Inflammatory macrophage treated with lipopolysaccharide for 4 hours (primary cell): Measurements from ENCODE around the gene FOXD2.
"Not testable (repeated sequence)": the region's sequence is repeated elsewhere in the genome, so short reads cannot be mapped to it uniquely, and the experiment has no call there.

Source experiments
- DNase-seq: peaks from one replicate; pipeline ENCODE4 v3.0.0-alpha.2; 2020

FOXD2 gene

DNA sequence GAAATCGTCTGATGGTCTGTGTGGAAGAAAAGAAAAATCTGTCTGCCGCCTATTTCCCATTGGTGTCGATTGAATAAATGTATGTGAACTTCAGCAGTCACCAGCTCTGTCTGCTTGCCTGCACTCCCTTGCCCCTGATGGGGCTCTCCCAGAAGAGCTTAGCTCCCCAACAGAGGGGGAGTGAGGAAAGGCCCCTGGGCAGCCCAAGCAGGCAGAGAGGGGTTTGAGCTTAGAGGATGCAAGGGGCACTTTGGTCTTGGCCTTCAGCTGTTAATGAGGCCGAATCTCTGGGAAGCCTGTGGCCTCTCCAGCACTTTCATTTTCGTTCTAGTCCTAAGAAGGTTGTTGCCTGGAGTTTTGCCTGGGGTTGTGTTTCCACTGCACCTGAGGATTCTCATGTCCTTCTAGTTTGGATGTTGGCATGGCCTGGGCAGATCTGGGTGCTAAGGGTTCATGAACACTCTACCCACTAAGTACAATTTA lies 2.8 kb downstream of the FOXD2 start:
- DNase-seq: no peak

DNA sequence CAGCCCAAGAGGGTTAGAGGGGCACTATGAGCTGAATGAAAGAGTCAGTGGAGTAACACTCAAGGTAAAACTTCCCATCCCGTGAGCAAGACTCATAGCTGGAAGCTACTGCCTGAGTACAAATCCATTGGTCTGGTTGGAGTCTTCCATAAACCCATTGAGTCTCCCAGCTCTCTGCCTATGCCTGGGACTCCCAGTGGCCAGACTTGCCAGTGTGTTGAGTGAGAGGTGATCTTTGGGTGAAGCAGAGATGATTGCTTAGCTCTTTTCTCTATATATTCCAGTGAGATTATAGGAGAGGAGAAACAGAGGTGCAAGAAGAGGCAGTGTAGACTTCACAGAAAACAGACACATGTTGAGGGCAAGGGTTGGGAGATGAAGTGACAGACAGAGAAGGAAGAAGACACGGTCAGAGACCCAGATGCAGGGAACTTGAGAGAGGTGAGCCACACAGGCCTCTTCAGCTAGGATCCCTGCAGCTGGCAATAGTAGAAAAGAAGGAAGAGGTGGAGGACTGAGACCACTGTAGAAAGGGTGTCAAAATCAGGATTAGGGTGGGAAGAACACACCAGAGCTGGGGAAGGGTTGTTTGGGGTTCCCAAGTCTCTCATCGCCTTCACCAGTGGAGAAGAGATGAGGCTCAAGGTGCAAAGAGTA lies 3.7 kb downstream of the FOXD2 start:
- no peak for DNase-seq

DNA sequence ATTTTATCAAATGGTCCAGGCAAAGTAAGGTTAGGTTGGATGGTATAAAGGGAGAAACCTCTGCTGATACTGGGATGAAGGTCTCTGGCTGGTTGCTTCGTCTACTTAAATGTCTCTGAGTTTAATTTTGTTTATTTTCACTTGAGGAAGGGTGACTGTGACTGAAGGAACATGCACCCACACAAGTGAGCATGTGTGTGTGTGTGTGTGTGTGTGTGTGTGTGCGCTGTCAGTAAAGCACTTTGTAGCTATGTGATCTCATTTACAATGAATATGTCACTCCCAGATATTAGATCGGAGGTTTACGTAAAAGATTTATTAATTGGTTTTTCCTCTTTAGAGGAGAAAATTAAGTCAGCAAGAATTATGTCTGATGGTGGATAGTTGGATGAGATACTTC lies 4.4 kb downstream of the FOXD2 start:
- DNase-seq: no peak

DNA sequence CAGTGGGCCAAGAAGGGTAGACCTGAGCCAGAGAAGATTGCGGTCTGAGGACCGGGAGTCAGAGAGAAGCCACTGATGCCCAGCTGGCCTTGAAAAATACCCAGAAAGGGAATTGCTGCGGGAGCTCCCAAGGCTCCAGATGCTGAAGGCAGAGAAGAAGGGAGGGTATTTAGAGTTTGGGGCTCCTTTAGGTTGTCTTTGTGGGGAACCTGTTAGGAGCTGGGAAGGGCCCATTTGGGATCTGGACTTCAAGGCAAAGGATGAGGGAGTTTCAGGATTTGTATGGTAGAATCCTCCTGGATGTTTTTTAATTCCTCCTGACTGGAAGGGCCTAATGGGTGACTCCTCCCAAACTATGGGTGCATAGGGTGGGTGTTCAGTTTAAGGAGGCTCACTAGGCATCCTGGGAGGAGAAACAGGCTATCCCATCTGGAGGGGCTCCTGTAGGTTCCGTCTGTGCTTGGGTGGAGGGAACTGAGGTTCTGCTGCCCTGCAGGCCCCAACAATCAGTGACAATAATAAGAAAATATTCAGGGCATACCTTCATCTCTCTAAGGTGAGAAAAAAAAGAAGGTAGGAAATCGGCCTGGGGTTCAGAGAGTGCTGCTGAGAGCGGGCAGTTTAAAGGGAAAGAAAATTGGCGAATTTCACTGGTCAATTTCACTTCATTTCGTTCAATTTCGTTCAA lies 5.1 kb downstream of the FOXD2 start:
- DNase-seq: no peak

DNA sequence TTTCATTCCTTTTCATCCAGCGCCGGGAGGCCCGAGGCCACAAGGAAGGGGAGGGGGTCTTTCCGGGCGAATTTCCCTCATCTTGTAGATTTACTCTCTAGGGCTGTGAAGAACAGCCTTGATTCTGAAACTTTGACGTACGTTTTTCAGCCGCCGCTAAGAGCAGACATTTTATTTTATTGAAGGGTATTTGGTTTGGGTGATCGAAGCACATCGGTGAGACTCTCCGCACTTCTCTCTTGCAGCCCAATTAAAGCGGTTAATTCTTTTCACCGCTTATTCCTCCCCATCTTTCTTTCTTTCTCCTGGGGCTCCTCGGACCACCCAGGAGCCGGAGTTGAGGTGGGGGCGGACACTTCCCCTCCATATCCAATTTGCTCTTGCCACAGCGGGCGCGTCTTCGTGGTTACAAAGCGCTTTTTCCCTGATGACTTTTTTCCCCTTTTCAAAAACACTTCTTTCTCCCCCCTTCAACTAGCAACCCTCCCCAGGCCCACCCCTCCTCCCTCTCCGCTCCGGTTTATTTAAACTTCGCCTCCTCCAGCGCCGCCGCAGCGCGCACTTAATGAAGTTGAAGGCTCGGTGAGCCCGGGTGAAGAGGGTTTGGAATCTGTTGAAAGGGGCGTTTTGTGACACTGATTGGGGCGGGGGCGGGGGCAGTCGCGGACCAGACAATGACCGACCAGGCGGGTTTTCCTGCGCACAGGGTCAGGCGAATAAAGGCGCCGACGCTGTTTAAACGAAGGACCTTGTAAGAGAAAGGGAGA lies 5.9 kb downstream of the FOXD2 start:
- DNase-seq: no peak

DNA sequence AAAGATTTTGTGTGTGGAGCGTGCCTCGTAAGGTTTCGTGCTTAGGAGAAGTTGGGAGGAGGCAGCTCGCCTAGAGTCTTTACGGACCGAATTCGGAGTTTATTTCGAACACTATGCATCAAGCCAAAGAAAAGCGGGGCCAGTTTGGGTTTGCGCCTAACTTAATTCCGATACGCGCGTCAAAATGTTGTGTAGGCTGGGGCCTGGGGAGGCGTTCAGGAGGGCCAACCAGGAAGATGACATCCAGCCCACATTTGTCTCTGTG lies 6.4 kb downstream of the FOXD2 start:
- no peak for DNase-seq

DNA sequence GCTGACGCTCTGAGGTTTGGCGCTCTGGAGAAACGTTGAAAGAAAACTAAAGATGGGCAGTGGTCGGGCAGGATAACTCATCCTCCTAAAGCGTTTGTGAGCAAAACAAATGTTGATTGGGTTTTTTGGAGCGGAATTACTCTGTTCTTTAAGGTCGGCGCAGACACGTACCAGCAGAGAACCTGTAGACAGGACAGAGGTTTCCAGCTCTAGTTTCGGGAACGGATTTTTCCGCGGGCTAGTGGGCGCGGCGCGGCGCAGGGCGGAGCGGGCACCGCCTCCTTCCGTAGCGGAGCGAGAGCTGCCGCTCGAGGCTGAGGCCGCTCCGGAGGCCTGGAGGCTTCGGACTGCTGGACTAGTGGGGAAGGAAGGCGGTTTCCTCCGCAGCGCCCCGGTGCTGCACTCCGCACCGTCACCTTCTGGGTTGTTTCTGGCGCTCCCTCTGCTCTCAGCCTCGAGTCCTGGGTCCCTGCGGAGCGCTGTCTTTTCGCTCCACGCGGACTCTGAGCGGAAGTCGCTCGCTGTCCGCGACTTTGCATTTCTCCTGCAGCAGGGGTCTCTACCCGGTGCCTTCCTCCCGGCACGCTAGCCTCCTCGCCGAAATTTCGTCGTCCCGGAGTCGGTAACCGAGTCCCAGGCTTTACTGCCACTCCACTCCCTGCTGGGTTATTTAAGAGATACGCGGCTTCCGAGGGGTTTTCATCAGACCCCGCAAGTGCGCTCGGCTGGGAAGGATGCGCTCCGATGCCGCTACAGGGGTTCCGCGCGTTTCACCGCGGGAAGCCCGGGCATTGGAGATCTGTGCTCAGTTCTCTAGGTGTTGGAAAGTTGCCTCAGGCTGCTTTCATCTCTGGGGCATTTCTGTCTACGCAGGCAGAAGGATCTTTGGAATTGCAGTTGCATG lies 7.0 kb downstream of the FOXD2 start:
- peak; percentile 44 for DNase-seq

DNA sequence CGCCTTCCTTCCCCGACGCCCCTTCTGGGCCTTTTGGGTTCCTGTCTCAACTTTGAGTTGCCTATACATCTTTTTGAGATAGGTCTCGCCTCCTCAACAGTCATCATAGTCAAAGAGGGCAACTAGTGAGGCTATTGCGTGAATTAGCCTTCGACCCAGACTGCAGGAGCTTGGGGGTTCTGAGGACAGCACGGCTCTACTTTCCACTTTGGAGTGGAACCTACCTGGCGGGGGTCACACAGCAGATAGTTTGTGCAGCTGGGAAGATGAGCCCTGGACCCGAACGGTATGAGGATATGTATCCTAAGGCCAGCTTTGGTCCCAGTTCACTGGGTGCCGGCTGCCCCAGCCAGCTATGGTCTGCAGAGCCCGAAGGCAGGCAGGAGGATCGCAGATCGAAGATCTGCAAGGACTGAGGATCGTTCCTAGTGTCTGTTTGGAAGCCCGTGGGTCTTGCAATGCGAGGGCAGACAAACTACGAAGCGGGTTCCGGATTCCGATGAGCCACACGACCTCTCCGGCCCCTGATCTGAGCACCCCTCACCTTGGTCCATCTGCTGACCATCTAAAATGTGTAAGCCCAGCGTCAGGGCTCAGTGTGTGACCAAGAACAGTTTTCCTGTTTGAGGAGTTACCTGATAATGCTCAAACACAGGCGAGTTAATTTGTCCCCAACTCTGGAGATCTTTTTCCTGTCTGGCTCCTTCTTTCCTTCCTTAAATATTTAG lies 8.1 kb downstream of the FOXD2 start:
- DNase-seq: no peak

DNA sequence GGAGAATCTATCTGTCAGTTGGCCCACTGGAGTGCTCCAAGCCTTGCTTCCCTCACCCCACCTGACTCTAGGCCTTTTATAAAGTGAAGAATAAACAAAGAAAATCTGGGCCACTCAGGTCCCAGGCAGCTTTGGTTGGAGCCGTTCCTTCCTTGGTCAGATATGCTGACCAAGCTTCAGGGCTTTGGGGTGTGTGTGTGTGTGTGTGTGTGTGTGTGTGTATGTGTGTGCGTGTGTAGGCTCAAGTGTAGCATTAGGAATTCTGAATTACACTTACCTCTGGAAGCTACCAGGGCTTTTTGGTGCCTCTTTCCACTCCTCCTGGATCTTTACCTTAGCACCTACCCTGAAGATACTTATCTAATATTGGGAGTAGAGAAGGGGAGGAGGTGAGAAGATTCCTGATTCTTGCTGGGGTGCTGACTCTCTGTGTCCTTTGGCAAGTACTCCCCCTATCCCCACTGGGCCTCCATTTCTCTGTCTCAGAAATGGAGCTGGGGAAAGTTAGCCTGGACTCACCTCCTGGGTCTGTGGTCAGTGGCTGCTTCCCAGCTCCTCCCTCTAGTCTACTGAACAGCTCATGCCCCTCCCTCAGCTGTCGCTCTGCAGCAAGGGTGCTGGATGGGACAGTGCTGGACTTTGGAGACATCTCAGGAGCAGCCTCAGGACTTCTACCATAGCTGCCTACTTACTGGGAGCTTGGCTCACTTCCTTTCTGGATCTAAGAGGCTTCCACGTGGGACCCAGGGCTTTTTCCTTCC lies 10.8 kb downstream of the FOXD2 start:
- no peak for DNase-seq

DNA sequence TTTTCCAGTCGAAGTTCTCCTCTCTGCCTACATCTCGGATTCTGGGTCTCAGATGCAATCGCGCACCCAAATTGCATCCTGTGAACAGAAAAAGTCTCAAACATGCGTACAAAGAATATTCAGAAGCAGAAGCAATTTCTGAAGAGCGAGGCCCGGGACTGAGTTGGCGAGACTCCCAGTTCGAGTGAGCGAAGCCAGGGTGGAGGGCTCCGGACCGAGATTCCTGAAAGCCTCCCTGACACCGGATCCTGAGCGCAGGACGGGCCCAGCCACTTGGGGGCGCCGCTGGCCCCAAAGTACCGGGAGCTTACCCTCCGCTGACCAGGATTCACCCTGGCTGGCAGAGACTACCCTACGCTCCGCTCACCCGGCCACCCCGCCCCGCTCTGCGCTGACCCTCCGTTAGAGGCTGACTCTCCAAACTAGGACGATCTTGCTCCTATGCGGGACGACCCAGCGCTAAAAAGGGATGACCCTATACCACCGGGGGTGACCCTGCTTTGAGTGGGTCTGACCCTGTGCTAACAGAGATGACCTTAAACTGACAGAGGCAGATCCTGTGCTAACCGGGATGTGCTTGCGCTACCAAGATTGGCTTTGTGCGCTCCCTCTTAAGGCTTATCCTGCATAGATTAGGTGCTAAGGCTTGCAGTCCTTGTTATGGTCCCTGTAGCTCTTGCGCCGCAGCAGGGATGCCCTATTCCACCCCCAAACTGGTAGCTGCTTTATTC lies 12.1 kb downstream of the FOXD2 start:
- peak; percentile 42 for DNase-seq

DNA sequence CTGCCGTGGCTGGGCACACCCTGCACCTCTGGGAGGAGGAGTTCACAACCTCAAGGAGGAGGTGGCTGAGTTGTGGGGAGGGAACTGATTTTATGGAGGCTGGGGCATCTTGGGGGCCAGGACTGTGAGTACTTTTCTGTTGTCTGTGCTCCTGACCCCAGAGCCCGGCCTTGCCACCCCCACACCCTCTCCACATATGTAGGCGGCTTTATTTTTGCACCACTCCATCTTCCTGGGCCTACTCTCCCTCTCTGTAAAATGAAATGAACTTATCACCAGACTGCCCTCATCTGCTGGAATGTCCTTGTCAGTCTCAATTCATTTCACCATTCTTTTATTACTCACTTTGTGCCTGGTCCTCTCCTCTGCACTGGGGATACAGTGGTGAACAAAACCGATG lies 12.8 kb downstream of the FOXD2 start:
- no peak for DNase-seq

DNA sequence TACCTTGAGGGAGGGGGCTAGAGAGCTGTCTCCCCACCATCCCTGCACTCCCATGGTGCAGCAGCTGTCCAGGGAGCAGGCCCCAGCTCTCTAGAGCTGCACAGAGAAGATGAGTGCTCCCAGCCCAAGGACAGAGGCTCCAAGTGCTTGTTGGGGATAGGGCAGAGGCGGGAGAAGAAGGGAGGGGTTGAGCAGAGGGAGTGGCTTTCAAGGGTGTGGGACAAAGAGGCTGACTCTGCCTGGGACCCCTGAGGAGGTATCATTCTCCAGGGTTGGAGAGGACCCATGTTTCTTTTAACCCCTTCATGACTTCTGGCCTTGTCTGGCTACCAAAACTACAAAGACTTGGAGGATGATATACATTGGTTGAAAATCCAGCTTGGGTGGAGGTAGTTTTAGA lies 14.6 kb downstream of the FOXD2 start:
- DNase-seq: no peak

DNA sequence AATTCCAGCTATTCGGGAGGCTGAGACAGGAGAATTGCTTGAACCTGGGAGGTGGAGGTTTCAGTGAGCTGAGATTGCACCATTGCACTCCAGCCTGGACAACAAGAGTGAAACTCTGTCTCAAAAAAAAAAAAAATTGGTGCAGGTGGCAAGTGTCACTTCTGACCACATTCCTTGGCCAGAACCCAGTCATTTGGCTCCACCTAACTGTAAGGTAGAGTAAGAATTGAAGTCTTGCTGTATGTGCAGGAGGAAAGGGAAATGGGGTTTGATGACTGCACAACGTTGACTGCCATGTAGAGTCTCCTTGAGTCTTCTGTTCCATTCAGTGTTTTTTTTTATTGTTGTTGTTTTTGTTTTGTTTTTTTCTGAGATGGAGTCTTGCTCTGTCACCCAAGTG lies 16.1 kb downstream of the FOXD2 start:
- DNase-seq: not testable (repeated sequence)

DNA sequence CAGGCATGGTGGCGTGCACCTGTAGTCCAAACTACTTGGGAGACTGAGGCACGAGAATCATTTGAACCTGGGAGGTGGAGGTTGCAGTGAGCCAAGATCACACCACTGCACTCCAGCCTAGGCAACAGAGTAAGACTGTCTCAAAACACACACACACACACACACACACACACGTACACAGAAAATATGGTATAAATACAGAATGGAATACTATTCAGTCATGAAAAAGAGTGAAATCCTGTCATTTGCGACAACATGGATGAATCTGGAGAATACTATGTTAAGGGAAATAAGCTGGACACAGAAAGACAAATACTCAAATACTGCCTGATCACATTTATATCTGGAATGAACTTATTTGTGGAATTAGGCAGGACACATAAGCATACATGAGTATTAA lies 18.4 kb downstream of the FOXD2 start:
- no peak for DNase-seq

DNA sequence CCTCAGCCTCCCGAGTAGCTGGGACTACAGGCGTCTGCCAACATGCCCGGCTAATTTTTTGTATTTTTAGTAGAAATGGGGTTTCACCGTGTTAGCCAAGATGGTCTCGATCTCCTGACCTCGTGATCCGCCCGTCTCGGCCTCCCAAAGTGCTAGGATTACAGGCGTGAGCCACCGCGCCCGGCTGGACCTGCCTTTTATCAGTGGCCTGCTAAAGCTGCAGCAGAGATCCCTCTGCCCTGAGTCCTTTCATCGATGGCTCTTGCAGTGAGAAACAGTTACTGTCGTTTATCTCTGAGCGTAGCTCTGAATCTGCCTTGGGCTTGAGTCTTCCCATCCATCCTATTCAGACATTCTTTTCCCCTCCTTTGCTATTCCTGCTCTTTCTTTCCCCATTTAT lies 19.7 kb downstream of the FOXD2 start:
- DNase-seq: not testable (repeated sequence)

DNA sequence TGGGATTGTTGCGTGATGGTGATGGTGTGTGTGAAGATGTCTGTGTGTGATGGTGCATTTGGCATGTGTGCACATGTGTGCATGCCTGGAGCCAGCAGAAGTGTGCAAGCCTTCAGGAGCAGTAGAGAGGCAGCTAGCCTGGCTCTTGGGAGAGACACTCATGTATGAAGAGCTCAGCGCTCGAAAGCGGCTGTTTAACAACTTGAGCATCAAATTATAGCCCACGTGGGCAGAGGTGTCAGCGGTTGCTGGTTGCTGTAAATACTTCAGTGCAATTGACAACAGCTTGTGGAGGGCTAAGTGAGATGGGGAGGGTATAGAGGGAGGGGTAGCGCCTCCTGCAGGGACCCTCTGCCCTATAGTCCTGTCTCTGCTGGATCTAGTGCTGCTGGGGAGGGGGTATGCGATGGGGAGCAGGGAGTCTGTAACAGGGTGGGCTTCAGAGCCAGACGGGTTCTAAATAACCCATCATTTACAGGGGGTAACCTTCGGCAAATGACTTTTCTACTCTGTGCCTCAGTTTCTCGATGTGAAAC lies 21.5 kb downstream of the FOXD2 start:
- no peak for DNase-seq

DNA sequence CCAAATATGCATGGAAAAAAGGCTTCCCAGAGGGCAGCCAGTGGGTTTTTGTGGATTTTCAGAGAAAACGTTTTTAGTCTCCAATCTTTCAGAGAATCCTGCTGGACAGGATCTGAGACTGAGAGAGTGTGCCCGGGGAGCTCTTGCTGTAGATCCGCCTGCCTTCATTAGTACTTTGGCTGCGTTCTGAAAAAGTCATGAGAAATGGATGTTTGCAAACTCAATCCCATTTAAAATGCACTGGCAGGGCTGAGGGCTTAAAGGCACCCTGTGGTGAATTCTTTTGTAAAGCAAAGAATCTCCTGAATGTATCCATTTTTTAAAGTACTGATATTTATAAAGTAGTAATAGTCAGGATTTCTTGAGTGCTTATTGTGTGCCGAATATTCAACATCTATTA lies 22.2 kb downstream of the FOXD2 start:
- no peak for DNase-seq

DNA sequence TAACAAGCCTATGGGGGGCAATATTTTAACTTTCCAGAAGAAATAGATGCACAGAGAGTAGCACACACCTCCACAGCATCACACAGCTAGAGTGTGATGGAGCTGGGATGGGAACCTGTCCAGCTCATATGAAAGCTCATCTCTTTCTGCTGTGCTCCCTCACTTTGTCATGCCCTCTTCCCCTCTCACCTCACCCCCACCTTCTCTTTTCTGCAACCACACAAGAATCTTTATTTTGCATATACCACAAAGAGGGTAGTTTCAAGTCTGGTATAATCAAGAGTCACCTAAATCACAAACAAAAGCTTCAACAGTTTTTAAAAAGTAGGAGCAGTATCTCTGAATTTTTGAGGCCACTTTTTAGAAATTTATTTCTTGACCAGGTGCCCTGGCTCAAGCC lies 22.6 kb downstream of the FOXD2 start:
- no peak for DNase-seq

DNA sequence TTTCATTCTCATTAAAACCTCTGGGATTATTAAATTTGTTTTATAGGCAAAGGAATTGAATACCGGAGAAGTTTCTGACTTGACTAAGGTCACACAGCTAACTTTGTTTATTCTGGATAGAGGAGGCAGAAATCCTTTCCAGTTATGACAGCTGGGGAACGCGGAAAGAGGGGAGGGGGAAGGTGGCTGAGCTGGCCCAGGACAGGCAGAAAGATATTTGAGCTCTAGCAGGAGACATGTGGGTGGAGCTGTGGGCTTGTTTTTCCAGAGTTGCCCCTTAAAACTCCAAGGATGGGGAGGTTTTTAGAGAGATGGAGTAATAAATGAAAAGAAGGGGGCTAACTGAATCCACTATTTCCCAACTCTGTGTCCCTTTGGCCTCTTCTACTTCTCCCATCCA lies 27.8 kb downstream of the FOXD2 start:
- no peak for DNase-seq

DNA sequence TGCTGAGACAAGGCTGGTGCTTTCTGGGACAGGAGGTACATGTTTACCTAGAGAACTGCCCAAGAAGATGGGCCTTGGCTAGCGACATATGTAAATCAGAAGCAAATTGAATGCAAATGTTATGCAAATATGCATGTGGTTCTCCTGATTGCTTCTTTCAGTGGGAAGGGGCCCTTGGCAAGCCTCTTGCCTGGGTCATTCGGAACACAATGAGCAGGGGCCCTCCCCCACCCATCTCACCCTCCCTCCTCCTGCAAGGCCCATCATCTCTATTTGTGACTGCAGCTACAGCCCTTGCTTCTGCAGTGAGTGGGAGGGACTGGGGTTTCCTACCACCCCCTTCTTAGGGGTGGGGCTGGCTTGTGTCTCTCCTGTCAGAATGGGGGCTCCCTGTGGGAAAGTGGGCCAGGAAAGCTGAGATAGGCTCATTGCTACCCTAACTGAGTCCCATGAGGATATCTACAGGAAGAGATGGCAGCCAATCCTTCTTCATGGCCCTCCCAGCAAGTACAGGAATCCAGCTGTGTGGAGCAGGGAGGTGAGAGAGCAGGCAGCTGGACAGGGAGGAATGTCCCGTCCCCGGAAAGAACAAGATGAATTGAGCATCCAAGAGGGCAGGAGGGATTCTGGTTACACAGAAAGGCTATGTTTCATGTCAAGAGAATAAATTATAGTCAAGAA lies 31.0 kb downstream of the FOXD2 start:
- no peak for DNase-seq
